ENCODE results near the gene FRS3.

Gene FRS3

DNA sequence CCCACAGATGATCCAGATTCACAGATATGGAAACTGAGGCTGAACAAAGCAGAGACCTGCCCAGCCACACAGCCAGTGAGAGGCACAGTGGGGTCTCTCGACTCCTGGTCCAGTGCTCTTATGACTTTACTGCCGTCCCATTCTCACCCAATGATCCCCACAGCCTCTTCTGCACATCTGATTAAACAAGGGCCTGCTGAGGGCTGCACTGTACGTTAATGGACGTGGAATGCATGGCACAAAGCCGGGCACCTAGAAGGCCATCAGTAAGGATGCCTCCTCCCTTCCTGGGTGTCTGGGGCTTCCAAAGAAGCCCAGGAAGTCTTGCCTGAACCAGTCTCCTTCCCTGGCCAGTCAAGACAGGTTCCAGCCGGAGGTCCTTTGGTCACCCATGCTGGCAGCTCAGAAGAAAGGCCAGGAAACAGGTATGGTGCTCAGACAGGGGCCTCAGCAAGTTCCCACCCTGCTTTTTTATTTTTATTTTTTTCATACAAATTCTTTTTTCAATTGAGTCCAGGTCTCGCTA, 48.1 kb downstream of the FRS3 start:
- no peak for DNase-seq (ENCODE audit: extremely low spot score)
- CTCF ChIA-PET = interaction anchor here (6.8 to 18.9 kb wide), 2 partner anchors 17 to 27 kb away, joined by 52 to 264 read pairs; no protein-coding TSS in a partner anchor
- POLR2A ChIA-PET = interaction anchor here (1.0 to 3.9 kb wide), 3 partner anchors 10 to 26 kb away, joined by 3 to 39 read pairs (median 3); no protein-coding TSS in a partner anchor
- no peak for TF ChIP-seq CTCF (IDR thresholded peaks at IDR 0.05; ENCODE audit: control extremely low read depth, extremely low read depth, low read depth, missing control alignments)

DNA sequence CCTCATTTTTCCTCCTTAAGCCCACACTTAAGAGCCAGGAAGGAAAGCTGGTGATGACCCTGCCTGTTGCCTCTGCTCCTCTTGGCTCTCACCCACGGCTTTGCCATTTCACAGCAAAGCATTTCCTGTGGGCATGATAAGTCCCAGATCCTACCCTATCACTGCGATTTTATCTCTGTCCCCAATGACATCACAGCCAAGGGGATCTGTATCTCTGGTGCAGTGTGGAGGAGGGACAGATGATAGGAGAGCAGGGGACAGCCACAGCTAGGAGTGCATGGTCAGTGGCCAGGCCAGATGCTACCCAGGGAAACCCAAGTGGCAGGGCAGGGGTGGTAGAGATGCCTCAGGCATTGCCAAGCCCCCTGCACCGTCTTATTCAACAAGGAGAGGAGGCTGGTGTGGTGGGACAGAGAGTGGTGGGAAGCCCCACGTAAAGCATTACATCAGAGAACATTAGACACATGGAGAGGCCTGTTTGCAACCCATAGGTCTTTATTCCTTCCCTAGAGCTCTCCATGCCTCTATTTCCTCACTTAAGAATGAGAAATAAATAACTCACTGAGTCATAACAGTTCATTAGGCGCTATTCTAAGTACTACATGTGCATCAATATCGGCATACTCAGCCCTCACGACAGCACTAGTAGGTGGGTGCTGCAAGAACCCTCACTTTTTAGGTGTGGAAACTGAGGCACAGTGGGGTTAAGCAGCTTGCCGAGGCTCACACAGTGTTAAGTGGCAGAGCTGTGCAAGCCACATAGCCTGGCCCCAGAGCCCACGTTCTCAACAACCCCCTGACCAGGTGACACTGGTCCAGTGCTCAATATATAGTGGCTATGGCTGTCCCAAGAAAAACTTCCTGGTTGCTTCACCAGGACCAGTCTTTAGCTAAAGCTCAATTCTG, 48.9 kb downstream of the FRS3 start:
- no peak for DNase-seq (ENCODE audit: extremely low spot score)
- no peak for TF ChIP-seq CTCF (IDR thresholded peaks at IDR 0.05; ENCODE audit: control extremely low read depth, extremely low read depth, low read depth, missing control alignments)
- ChIA-PET POLR2A (interaction anchor here (1.0 to 1.2 kb wide), 3 partner anchors 17 to 25 kb away, joined by 3 to 5 read pairs (median 3); no protein-coding TSS in a partner anchor), CTCF (interaction anchor here (6.8 to 18.9 kb wide), 2 partner anchors 16 to 26 kb away, joined by 52 to 264 read pairs; no protein-coding TSS in a partner anchor)

DNA sequence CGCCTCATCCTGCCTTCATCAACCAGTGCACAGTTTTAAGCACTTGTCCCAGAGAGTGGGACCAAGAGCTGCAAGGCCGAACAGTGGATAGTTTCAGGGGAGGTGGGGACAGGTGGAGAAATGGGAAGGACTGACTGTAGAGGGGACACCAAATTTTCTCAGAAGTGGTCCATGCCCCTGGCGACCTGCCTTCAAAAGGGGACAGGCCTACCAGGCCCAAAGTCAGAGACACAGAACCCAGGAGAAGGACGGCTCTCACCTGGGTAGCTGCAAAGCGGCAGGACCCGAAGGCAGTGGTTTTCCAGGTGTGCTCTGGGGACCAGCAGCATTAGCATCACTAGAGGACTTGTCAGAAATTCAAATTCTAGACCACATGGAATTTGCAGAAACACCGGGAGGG, 50.1 kb downstream of the FRS3 start:
- ChIA-PET CTCF (interaction anchor here (0.6 to 18.9 kb wide), 4 partner anchors 10 to 51 kb away, joined by 3 to 264 read pairs (median 4); partner anchors contain the start of genes FRS3 and PRICKLE4), POLR2A (interaction anchor here (1.1 to 2.0 kb wide), 3 partner anchors 10 to 24 kb away, joined by 3 to 6 read pairs (median 5); no protein-coding TSS in a partner anchor)
- TF ChIP-seq CTCF (IDR thresholded peaks at IDR 0.05; ENCODE audit: control extremely low read depth, extremely low read depth, low read depth, missing control alignments) = no peak
- no peak for DNase-seq (ENCODE audit: extremely low spot score)

DNA sequence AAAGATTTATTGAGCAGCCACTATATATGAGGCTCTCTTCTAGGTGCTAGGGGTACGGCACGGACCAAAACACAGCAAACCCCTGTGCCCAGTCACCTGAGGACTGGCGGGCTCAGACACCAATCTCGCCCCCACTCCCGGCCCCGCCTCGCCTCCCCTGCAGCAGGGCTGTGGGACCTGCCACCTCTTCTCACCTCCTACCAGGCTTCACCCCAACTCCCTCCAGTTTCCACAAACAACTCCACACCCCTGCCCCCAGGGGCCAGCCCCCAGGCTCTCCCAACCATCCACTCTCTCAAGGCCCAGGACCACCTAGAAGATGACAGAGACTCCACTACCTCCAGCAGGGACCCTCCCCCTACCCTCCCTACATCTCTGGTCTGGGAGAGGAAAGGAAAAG, 50.7 kb downstream of the FRS3 start:
- POLR2A ChIA-PET = interaction anchor here (1.1 to 2.0 kb wide), 3 partner anchors 9 to 23 kb away, joined by 3 to 6 read pairs (median 5); no protein-coding TSS in a partner anchor
- CTCF ChIA-PET = interaction anchor here (0.6 to 18.9 kb wide), 5 partner anchors 9 to 51 kb away, joined by 3 to 264 read pairs (median 4); partner anchors contain the start of genes FRS3 and PRICKLE4
- DNase-seq (ENCODE audit: extremely low spot score) = no peak
- TF ChIP-seq CTCF (IDR thresholded peaks at IDR 0.05; ENCODE audit: control extremely low read depth, extremely low read depth, low read depth, missing control alignments) = no peak

- CTCF ChIA-PET = interaction anchor here (1.0 to 18.9 kb wide), 4 partner anchors 11 to 52 kb away, joined by 3 to 264 read pairs (median 4); partner anchors contain the start of genes FRS3 and PRICKLE4
- no peak for TF ChIP-seq CTCF (IDR thresholded peaks at IDR 0.05; ENCODE audit: control extremely low read depth, extremely low read depth, low read depth, missing control alignments)
- POLR2A ChIA-PET = interaction anchor here (1.1 to 2.0 kb wide), 2 partner anchors 9 to 12 kb away, joined by 3 to 6 read pairs; no protein-coding TSS in a partner anchor
- DNase-seq (ENCODE audit: extremely low spot score) = no peak
Measured at GRCh38 chr6:41728073-41728936, 51.4 kb downstream of the FRS3 start.

Measured in GM10248 (cell line).